HCT116 (cell line): ENCODE measurements around the gene STMP1. TPM values are rescaled to one million over a fixed set of nuclear protein-coding genes. Genes with fewer than 3 reads are reported as not detected.

Experiments used
- ATAC-seq: fragments of 200-7000 bp; cut with Tn5 transposase; 2 replicates; pipeline ENCODE4 v1.9.1; 2020; ENCODE audit warnings: mild to moderate bottlenecking, moderate library complexity
- Bru-seq: library from RNA; stranded (reverse); fragments of 400-500 nt; gene quantifications from one replicate; lab custom pipeline; 2021; lab: Mats Ljungman, UMichigan
- BruChase-seq, 2 experiments: library from RNA; stranded (reverse); fragments of 400-500 nt; gene quantifications; one replicate each; lab custom pipeline; 2021; lab: Mats Ljungman, UMichigan
- BruUV-seq: library from RNA; stranded (reverse); fragments of 400-500 nt; replicated peaks from 2 replicates; lab custom pipeline; 2021; lab: Mats Ljungman, UMichigan
- CTCF ChIA-PET: fragments of 300-600 bp; sonication (Branson Sonifier 250); formaldehyde crosslinking; loops from one replicate; lab custom pipeline; 2021; ENCODE audit warnings: antibody characterized with exemption; lab: Charles Lee
- POLR2A ChIA-PET: fragments of 300-600, 350-600 bp; sonication (Branson Sonifier 250); formaldehyde crosslinking; loops from one replicate; lab custom pipeline; 2021; ENCODE audit warnings: antibody characterized with exemption; lab: Charles Lee
- RAD21 ChIA-PET, 2 experiments: fragments of 300-600 bp; sonication (Branson Sonifier 250); formaldehyde crosslinking; loops; one replicate each; lab custom pipeline; 2023; ENCODE audit warnings: low total read pairs in 2 of 2; ENCODE audit not compliant: uncharacterized antibody in 2 of 2, unreplicated experiment in 2 of 2, low non-redundant PET in 1 of 2; lab: Charles Lee
- DNase-seq: peaks from one replicate; pipeline ENCODE4 v3.0.0-alpha.2; 2010; ENCODE audit warnings: low read depth, low spot score
- H2AFZ ChIP-seq: fragments of 200-600 bp; shearing (Covaris generic), sonication (generic); 2 replicates; pipeline ENCODE4 v1.6.1; 2017; ENCODE audit warnings: low read depth, mixed run types, mixed read lengths, antibody characterized with exemption, low read length; ENCODE audit not compliant: poor library complexity, severe bottlenecking
- H3K27ac ChIP-seq: 2 replicates; pipeline ENCODE4 v1.5.1; 2012; ENCODE audit warnings: low read depth, low read length
- H3K27me3 ChIP-seq: fragments of 200-600 bp; sonication (generic); 2 replicates; pipeline ENCODE4 v1.6.1; 2016; ENCODE audit warnings: mixed run types, low read length, mixed read lengths; ENCODE audit not compliant: insufficient read depth
- H3K36me3 ChIP-seq, 2 experiments: fragments of 200-500 bp in 1 of 2; fragments of 200-600 bp in 1 of 2; sonication (Bioruptor generic) in 1 of 2; sonication (generic) in 1 of 2; 2 replicates each; pipeline versions ENCODE4 v1.5.1 to v1.6.1; 2014 to 2016; ENCODE audit warnings: low read length in 2 of 2, inconsistent platforms in 1 of 2, mixed read lengths in 1 of 2, mixed run types in 1 of 2; ENCODE audit not compliant: insufficient read depth in 2 of 2, control insufficient read depth in 1 of 2
- H3K4me1 ChIP-seq, 2 experiments: fragments of 200-600 bp in 1 of 2; sonication (generic) in 1 of 2; 2 replicates each; pipeline versions ENCODE4 v1.5.1 to v1.6.1; 2012 to 2017; ENCODE audit warnings: low read length in 2 of 2, inconsistent platforms in 1 of 2, mild to moderate bottlenecking in 1 of 2, mixed read lengths in 1 of 2, mixed run types in 1 of 2, moderate library complexity in 1 of 2; ENCODE audit not compliant: insufficient read depth in 2 of 2, control insufficient read depth in 1 of 2
- H3K4me2 ChIP-seq: fragments of 200-600 bp; sonication (generic); 2 replicates; pipeline ENCODE4 v1.6.1; 2017; ENCODE audit warnings: mixed run types, low read length, mixed read lengths
- H3K4me3 ChIP-seq, 2 experiments: fragments of 200-600 bp in 1 of 2; sonication (generic) in 1 of 2; replicated peaks in 1 of 2; 2 replicates each; pipeline ENCODE4 v1.5.1; 2011 to 2016; ENCODE audit warnings: low read length in 2 of 2, control low read depth in 1 of 2, low read depth in 1 of 2, mild to moderate bottlenecking in 1 of 2, mixed read lengths in 1 of 2, mixed run types in 1 of 2
- H3K79me2 ChIP-seq: fragments of 200-600 bp; sonication (generic); 2 replicates; pipeline ENCODE4 v1.6.1; 2017; ENCODE audit warnings: mild to moderate bottlenecking, mixed run types, low read length, moderate library complexity, mixed read lengths; ENCODE audit not compliant: insufficient read depth
- H3K9ac ChIP-seq: fragments of 200-600 bp; sonication (generic); 2 replicates; pipeline ENCODE4 v1.6.1; 2016; ENCODE audit warnings: low read length, mixed read lengths
- H3K9me2 ChIP-seq: fragments of 200-600 bp; sonication (generic), shearing (Covaris generic); 2 replicates; pipeline ENCODE4 v1.6.1; 2017; ENCODE audit warnings: mixed run types, mild to moderate bottlenecking, moderate library complexity; ENCODE audit not compliant: insufficient read depth
- H3K9me3 ChIP-seq, 2 experiments: fragments of 200-500 bp in 1 of 2; fragments of 200-600 bp in 1 of 2; sonication (Bioruptor generic) in 1 of 2; sonication (generic) in 1 of 2; 2 replicates each; pipeline ENCODE4 v1.6.1; 2014 to 2017; ENCODE audit warnings: low read length in 2 of 2, mixed read lengths in 2 of 2, inconsistent platforms in 1 of 2, low read depth in 1 of 2, mild to moderate bottlenecking in 1 of 2, mixed run types in 1 of 2, moderate library complexity in 1 of 2; ENCODE audit not compliant: control insufficient read depth in 1 of 2, insufficient read depth in 1 of 2
- H4K20me1 ChIP-seq: fragments of 200-600 bp; sonication (generic), shearing (Covaris generic); 2 replicates; pipeline ENCODE4 v1.6.1; 2017; ENCODE audit warnings: mixed run types, mild to moderate bottlenecking, moderate library complexity; ENCODE audit not compliant: insufficient read depth
- CBX3 ChIP-seq: IDR thresholded peaks from 2 replicates; pipeline ENCODE4 v1.6.1; 2012; ENCODE audit warnings: low read depth
- CEBPB ChIP-seq: IDR thresholded peaks from 2 replicates; pipeline ENCODE4 v1.6.1; 2012; ENCODE audit warnings: low read depth
- ELF1 ChIP-seq: IDR thresholded peaks from 2 replicates; pipeline ENCODE4 v1.6.1; 2012; ENCODE audit warnings: low read depth, borderline replicate concordance
- EZH2 ChIP-seq: fragments of 200-600 bp; sonication (generic); IDR thresholded peaks from 2 replicates; pipeline ENCODE4 v1.6.1; 2017; ENCODE audit warnings: antibody characterized with exemption, mixed run types
- EZH2phosphoT487 ChIP-seq: fragments of 200-600 bp; IDR thresholded peaks from 2 replicates; pipeline ENCODE4 v1.6.1; 2018; ENCODE audit warnings: antibody characterized with exemption, borderline replicate concordance
- FOSL1 ChIP-seq: IDR thresholded peaks from 2 replicates; pipeline ENCODE4 v1.6.1; 2012; ENCODE audit warnings: low read depth
- POLR2A ChIP-seq: IDR thresholded peaks from 2 replicates; pipeline ENCODE4 v1.7.0; 2011; ENCODE audit warnings: borderline replicate concordance; ENCODE audit not compliant: insufficient read depth, insufficient read length; ENCODE audit errors: extremely low read depth
- POLR2AphosphoS5 ChIP-seq: IDR thresholded peaks from 2 replicates; pipeline ENCODE4 v1.6.1; 2011; ENCODE audit warnings: mild to moderate bottlenecking, low read depth, low read length, moderate library complexity
- RAD21 ChIP-seq: IDR thresholded peaks from 2 replicates; pipeline ENCODE4 v1.6.1; 2012; ENCODE audit warnings: low read depth, mild to moderate bottlenecking
- SIN3A ChIP-seq: IDR thresholded peaks from 2 replicates; pipeline ENCODE4 v1.6.1; 2012; ENCODE audit warnings: low read depth
- SRF ChIP-seq: IDR thresholded peaks from 2 replicates; pipeline ENCODE4 v1.6.1; 2012; ENCODE audit warnings: low read depth
- intact Hi-C: fragments of 100-400 bp; cut with micrococcal nuclease; formaldehyde crosslinking; loops from 2 replicates; pipeline ENCODE4 v1.10.0; 2022
- long read RNA-seq: library from polyadenylated mRNA; unstranded; transcript quantifications from one replicate; pipeline ENCODE4 v2.0.0, GENCODE V29; 2021; ENCODE audit not compliant: unreplicated experiment
- polyA plus RNA-seq: library from polyadenylated mRNA; unstranded; fragments of >200 nt; gene quantifications from 2 replicates; pipeline ENCODE4 v1.2.1, GENCODE V29; 2012; ENCODE audit warnings: missing spikeins
- total RNA-seq: library from RNA; stranded (reverse); gene quantifications from one replicate; pipeline ENCODE4 v1.2.1, GENCODE V29; 2021; ENCODE audit not compliant: unreplicated experiment
- TF ChIP-seq, protein P1 (sequence below): IDR thresholded peaks from 2 replicates; pipeline ENCODE4 v1.6.1; 2012; ENCODE audit warnings: low read depth
- TF ChIP-seq, protein P2 (sequence below), 3 experiments: fragments of 200-600 bp in 1 of 3; sonication (generic) in 1 of 3; IDR thresholded peaks in 2 of 3; conservative IDR thresholded peaks in 1 of 3; 2 replicates each; pipeline ENCODE4 v1.5.1; 2012 to 2017; ENCODE audit warnings: low read depth in 2 of 3, low read length in 2 of 3, antibody characterized with exemption in 1 of 3, borderline replicate concordance in 1 of 3, control low read depth in 1 of 3, mild to moderate bottlenecking in 1 of 3, mixed read lengths in 1 of 3, mixed run types in 1 of 3, moderate library complexity in 1 of 3; ENCODE audit not compliant: insufficient read depth in 1 of 3
- TF ChIP-seq, protein P3 (sequence below): IDR thresholded peaks from 2 replicates; pipeline ENCODE4 v1.6.1; 2012
- TF ChIP-seq, protein P4 (sequence below): IDR thresholded peaks from 2 replicates; pipeline ENCODE4 v1.6.1; 2011; ENCODE audit warnings: mild to moderate bottlenecking, low read length, moderate library complexity; ENCODE audit not compliant: insufficient replicate concordance; ENCODE audit errors: extremely low read depth
- TF ChIP-seq, protein P5 (sequence below): IDR thresholded peaks from 2 replicates; pipeline ENCODE4 v1.6.1; 2012

The STMP1 gene
- total RNA-seq, result 32.8 TPM
- 14.2 and 15.3 TPM in 2 replicates for polyA plus RNA-seq
- percentile 86 among the genes with signal in this experiment for Bru-seq, nascent RNA
- percentile 91 among the genes with signal in this experiment for BruChase-seq, experiment 1, labeled RNA remaining after a 6-hour chase
- BruChase-seq, experiment 2, labeled RNA remaining after a 2-hour chase, result percentile 85 among the genes with signal in this experiment
- long read RNA-seq, transcript STMP1-202 (3 exons, 2,450 nt), result major isoform, 49 of 55 reads
- long read RNA-seq, partial matches to known transcripts, result 1 of 55 reads
- long read RNA-seq, other reads (novel, unspliced or antisense), result 3 of 55 reads

DNA sequence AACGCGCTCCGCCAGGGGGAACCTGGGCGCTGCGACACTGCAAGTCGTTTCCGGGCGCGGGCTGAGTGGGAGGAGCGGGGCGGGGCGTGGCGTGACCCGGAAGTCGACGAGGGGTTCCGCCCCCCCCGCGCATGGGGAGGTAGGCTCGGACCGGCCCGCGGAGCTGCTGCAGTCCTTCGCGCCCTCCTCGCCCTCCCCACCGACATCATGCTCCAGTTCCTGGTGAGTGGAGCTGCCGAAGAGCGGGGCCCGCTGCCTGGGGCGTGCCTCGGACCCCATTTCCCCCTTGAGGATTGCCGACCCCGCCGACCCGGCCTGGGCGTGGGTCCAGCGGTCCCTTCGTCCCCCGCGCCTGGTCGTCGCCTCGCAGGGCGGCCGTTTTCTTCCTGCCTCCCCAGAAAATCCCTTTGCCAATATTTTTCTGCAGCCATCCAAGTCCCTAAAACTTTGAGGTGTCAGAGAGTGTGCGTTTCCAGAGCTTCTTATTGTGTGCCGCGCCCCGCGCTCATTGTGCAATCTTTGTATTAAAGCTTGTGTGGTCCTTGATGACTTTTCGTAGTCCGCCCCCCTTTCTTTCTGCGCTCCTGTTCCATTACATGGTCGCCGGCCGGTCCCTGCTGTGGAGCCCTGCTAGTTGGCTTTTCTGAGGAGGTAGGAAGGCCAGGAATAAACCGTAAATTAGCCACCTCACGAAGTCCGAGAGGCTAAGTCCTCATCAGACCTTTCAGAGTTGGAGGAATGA, at the start of gene STMP1:
STMP1 (plus strand) TSS at position 142 of the 742 bp plus-strand sequence.
- peak within 1 kb of the TSS; percentile 90 to 95 for H3K4me3 ChIP-seq
- no peaks in the 10 kb centered on the region for H3K27me3 ChIP-seq
- peaks cover 50% of the 10 kb centered on the region for H3K79me2 ChIP-seq
- BruUV-seq, result TSS peak; percentile 51
- peak within 1 kb of the TSS; percentile 99 for H3K9ac ChIP-seq
- H3K4me2 ChIP-seq, result peak within 1 kb of the TSS; percentile 89
- H3K4me1 ChIP-seq, result peaks cover 3 to 22% of the 10 kb centered on the region in 2 experiments; a peak in 1 of 4 replicates
- H3K27ac ChIP-seq, result peak within 1 kb of the TSS; percentile 71
- ATAC-seq, result peak; percentile 87
- ChIA-PET POLR2A (interaction anchor here (0.7 to 3.0 kb wide), 8 partner anchors 8 to 82 kb away, joined by 3 to 11 read pairs (median 3); no protein-coding TSS in a partner anchor), CTCF (interaction anchor here (0.9 to 3.4 kb wide), 4 partner anchors 10 to 382 kb away, joined by 3 to 12 read pairs (median 4); no protein-coding TSS in a partner anchor), RAD21 (no interaction called here)
- no peaks in the 10 kb centered on the region for H3K36me3 ChIP-seq
- H3K9me3 ChIP-seq, result no peaks in the 10 kb centered on the region
- H4K20me1 ChIP-seq, result no peaks in the 10 kb centered on the region
- H2AFZ ChIP-seq, result peak within 1 kb of the TSS; percentile 82
- peak; percentile 85 for DNase-seq
- H3K9me2 ChIP-seq, result no peaks in the 10 kb centered on the region
- intact Hi-C loops, result loop anchor here (2.0 kb wide), 2 partner anchors 82 to 314 kb away; partner anchors contain the start of gene MTPN
- TF ChIP-seq, protein P1, sequence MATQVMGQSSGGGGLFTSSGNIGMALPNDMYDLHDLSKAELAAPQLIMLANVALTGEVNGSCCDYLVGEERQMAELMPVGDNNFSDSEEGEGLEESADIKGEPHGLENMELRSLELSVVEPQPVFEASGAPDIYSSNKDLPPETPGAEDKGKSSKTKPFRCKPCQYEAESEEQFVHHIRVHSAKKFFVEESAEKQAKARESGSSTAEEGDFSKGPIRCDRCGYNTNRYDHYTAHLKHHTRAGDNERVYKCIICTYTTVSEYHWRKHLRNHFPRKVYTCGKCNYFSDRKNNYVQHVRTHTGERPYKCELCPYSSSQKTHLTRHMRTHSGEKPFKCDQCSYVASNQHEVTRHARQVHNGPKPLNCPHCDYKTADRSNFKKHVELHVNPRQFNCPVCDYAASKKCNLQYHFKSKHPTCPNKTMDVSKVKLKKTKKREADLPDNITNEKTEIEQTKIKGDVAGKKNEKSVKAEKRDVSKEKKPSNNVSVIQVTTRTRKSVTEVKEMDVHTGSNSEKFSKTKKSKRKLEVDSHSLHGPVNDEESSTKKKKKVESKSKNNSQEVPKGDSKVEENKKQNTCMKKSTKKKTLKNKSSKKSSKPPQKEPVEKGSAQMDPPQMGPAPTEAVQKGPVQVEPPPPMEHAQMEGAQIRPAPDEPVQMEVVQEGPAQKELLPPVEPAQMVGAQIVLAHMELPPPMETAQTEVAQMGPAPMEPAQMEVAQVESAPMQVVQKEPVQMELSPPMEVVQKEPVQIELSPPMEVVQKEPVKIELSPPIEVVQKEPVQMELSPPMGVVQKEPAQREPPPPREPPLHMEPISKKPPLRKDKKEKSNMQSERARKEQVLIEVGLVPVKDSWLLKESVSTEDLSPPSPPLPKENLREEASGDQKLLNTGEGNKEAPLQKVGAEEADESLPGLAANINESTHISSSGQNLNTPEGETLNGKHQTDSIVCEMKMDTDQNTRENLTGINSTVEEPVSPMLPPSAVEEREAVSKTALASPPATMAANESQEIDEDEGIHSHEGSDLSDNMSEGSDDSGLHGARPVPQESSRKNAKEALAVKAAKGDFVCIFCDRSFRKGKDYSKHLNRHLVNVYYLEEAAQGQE, result no peak
- peak; percentile 72 for TF ChIP-seq ELF1
- peak; percentile 89 for TF ChIP-seq POLR2A
- TF ChIP-seq EZH2, result no peak
- no peak for TF ChIP-seq EZH2phosphoT487
- TF ChIP-seq, protein P2, sequence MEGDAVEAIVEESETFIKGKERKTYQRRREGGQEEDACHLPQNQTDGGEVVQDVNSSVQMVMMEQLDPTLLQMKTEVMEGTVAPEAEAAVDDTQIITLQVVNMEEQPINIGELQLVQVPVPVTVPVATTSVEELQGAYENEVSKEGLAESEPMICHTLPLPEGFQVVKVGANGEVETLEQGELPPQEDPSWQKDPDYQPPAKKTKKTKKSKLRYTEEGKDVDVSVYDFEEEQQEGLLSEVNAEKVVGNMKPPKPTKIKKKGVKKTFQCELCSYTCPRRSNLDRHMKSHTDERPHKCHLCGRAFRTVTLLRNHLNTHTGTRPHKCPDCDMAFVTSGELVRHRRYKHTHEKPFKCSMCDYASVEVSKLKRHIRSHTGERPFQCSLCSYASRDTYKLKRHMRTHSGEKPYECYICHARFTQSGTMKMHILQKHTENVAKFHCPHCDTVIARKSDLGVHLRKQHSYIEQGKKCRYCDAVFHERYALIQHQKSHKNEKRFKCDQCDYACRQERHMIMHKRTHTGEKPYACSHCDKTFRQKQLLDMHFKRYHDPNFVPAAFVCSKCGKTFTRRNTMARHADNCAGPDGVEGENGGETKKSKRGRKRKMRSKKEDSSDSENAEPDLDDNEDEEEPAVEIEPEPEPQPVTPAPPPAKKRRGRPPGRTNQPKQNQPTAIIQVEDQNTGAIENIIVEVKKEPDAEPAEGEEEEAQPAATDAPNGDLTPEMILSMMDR (IDR thresholded peaks at IDR 0.05 in 2 of 3, conservative IDR thresholded peaks at IDR 0.05 in 1 of 3; ENCODE audit: borderline replicate concordance in 1 of 3, insufficient read depth in 1 of 3, low read depth in 2 of 3, low read length in 2 of 3), result peak in 2 of 3 experiments; percentile 49 to 52; a peak in 4 of 6 replicates
- TF ChIP-seq FOSL1, result no peak; the same call in none of the 2 replicates
- peak; percentile 91 for TF ChIP-seq CBX3
- TF ChIP-seq CEBPB, result peak; percentile 74
- peak; percentile 95 for TF ChIP-seq POLR2AphosphoS5
- TF ChIP-seq, protein P3, sequence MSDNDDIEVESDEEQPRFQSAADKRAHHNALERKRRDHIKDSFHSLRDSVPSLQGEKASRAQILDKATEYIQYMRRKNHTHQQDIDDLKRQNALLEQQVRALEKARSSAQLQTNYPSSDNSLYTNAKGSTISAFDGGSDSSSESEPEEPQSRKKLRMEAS, result peak; percentile 96
- TF ChIP-seq, protein P4, sequence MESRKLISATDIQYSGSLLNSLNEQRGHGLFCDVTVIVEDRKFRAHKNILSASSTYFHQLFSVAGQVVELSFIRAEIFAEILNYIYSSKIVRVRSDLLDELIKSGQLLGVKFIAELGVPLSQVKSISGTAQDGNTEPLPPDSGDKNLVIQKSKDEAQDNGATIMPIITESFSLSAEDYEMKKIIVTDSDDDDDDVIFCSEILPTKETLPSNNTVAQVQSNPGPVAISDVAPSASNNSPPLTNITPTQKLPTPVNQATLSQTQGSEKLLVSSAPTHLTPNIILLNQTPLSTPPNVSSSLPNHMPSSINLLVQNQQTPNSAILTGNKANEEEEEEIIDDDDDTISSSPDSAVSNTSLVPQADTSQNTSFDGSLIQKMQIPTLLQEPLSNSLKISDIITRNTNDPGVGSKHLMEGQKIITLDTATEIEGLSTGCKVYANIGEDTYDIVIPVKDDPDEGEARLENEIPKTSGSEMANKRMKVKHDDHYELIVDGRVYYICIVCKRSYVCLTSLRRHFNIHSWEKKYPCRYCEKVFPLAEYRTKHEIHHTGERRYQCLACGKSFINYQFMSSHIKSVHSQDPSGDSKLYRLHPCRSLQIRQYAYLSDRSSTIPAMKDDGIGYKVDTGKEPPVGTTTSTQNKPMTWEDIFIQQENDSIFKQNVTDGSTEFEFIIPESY, result no peak
- TF ChIP-seq SIN3A, result peak; percentile 95
- TF ChIP-seq, protein P5, sequence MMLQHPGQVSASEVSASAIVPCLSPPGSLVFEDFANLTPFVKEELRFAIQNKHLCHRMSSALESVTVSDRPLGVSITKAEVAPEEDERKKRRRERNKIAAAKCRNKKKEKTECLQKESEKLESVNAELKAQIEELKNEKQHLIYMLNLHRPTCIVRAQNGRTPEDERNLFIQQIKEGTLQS, result no peak
- TF ChIP-seq SRF, result no peak; the same call in 1 of the 2 replicates
- TF ChIP-seq RAD21, result peak; percentile 69
